Gastroesophageal sphincter (tissue), 4 donors: ENCODE measurements around the gene C5orf63. TPM values are rescaled to one million over a fixed set of nuclear protein-coding genes. Genes with fewer than 3 reads are reported as not detected.
A peak's percentile ranks its signal among the peaks of the same experiment; 100 is the strongest.

Source experiments
- ATAC-seq: fragments of 150-250 bp; one replicate; pipeline ENCODE4 v1.9.1; 2016; ENCODE audit warnings: mild to moderate bottlenecking, moderate library complexity
- H3K27ac ChIP-seq, 4 donors: fragments of 200-600 bp; sonication (generic) in 3 of 4; 1 replicate in 3 of 4; 2 replicates in 1 of 4; pipeline ENCODE4 v1.5.1; 2016 to 2019
- H3K27me3 ChIP-seq: fragments of 200-600 bp; sonication (generic); one replicate; pipeline ENCODE4 v1.5.1; 2019
- H3K36me3 ChIP-seq, 2 donors: fragments of 200-600 bp; sonication (generic); one replicate each; pipeline ENCODE4 v1.5.1; 2019; ENCODE audit warnings: control low read depth in 1 of 2
- H3K4me1 ChIP-seq, 3 donors: fragments of 200-600 bp; sonication (generic); 1 replicate in 2 of 3; 2 replicates in 1 of 3; pipeline ENCODE4 v1.5.1; 2016 to 2019; ENCODE audit warnings: control low read depth in 2 of 3
- H3K4me3 ChIP-seq, 2 donors: fragments of 200-600 bp; sonication (generic); one replicate each; pipeline ENCODE4 v1.5.1; 2019; ENCODE audit warnings: mild to moderate bottlenecking in 1 of 2, moderate library complexity in 1 of 2
- H3K9me3 ChIP-seq, 3 donors: fragments of 200-600 bp; sonication (generic); one replicate each; pipeline ENCODE4 v1.5.1; 2017 to 2019; ENCODE audit warnings: control low read depth in 2 of 3
- CTCF ChIP-seq, 4 experiments: fragments of 200-600 bp in 2 of 4; fragments of 450-650 bp in 2 of 4; sonication (generic) in 1 of 4; IDR thresholded peaks; one replicate each; pipeline ENCODE4 v1.5.1; 2017 to 2019; ENCODE audit warnings: antibody characterized with exemption in 4 of 4, mild to moderate bottlenecking in 2 of 4, moderate library complexity in 2 of 4
- EP300 ChIP-seq: sonication (generic); formaldehyde crosslinking; IDR thresholded peaks from one replicate; pipeline ENCODE4 v1.6.1; 2017; ENCODE audit warnings: antibody characterized with exemption, mild to moderate bottlenecking
- POLR2A ChIP-seq, 2 donors: fragments of 450-650 bp; IDR thresholded peaks; one replicate each; pipeline ENCODE4 v1.6.1; 2017; ENCODE audit warnings: antibody characterized with exemption in 2 of 2, mild to moderate bottlenecking in 2 of 2, moderate library complexity in 1 of 2
- POLR2AphosphoS5 ChIP-seq: sonication (generic); formaldehyde crosslinking; IDR thresholded peaks from one replicate; pipeline ENCODE4 v1.6.1; 2017; ENCODE audit warnings: antibody characterized with exemption
- WGBS, 2 donors: methylation state at CpG; one replicate each; pipeline ENCODE4 v1.1.5; 2018; ENCODE audit warnings: low coverage in 1 of 2; 5-methylcytosine and 5-hydroxymethylcytosine counted together
- total RNA-seq, 4 donors: library from RNA; depleted of rRNA; stranded (reverse); fragments of >200 nt; gene quantifications; one replicate each; pipeline ENCODE4 v1.1.0, GENCODE V29; 2016

C5orf63 gene
- total RNA-seq, 4 donors from 2014 or later: 0.59 to 4.2 (median 2.1) TPM

GRCh38 chr5:127094161-127094814 is 21.0 kb upstream of the C5orf63 start:
- no peak for ATAC-seq
- Histone ChIP-seq H3K36me3 (no peaks in the 10 kb centered on the region), H3K9me3 (no peaks in the 10 kb centered on the region), H3K27ac (no peak overlapping the region), H3K4me3 (no peak overlapping the region), H3K27me3 (no peaks in the 10 kb centered on the region), H3K4me1 (no peaks in the 10 kb centered on the region)
- TF ChIP-seq POLR2A (IDR thresholded peaks at IDR 0.05): no peak
- TF ChIP-seq CTCF (IDR thresholded peaks at IDR 0.05): no peak
- no peak for TF ChIP-seq POLR2AphosphoS5
- no peak for TF ChIP-seq EP300
- 86 to 87% methylated on average over 2 of the region's 2 CpGs for WGBS, 2 donors

- H3K36me3 ChIP-seq: no peaks in the 10 kb centered on the region
- WGBS, 2 donors: 38 to 62% methylated on average over 2 to 3 of the region's 3 CpGs
- H3K4me1 ChIP-seq: no peaks in the 10 kb centered on the region
- H3K4me3 ChIP-seq: no peak overlapping the region
- no peaks in the 10 kb centered on the region for H3K9me3 ChIP-seq
- H3K27ac ChIP-seq: no peak overlapping the region
- H3K27me3 ChIP-seq: peaks cover 4% of the 10 kb centered on the region
- no peak for ATAC-seq
- TF ChIP-seq EP300 (no peak), CTCF (IDR thresholded peaks at IDR 0.05) (no peak), POLR2AphosphoS5 (no peak), POLR2A (IDR thresholded peaks at IDR 0.05) (no peak)
Measured at GRCh38 chr5:127092690-127093089, 19.4 kb upstream of the C5orf63 start.

- Histone ChIP-seq H3K4me3 (no peak overlapping the region), H3K27ac (no peak overlapping the region), H3K9me3 (no peaks in the 10 kb centered on the region), H3K27me3 (peaks cover 5% of the 10 kb centered on the region), H3K4me1 (no peaks in the 10 kb centered on the region), H3K36me3 (no peaks in the 10 kb centered on the region)
- TF ChIP-seq POLR2AphosphoS5 (no peak), EP300 (no peak), CTCF (IDR thresholded peaks at IDR 0.05) (no peak), POLR2A (IDR thresholded peaks at IDR 0.05) (no peak)
- ATAC-seq: no peak
Measured at GRCh38 chr5:127089191-127089590, 15.9 kb upstream of the C5orf63 start.

GRCh38 chr5:127088251-127088650 is 14.9 kb upstream of the C5orf63 start:
- H3K36me3 ChIP-seq: no peaks in the 10 kb centered on the region
- peak; percentile 53 for ATAC-seq
- peaks cover 5% of the 10 kb centered on the region for H3K27me3 ChIP-seq
- H3K9me3 ChIP-seq: no peaks in the 10 kb centered on the region
- no peak overlapping the region for H3K4me3 ChIP-seq
- 78% methylated on average over 1 of the region's 1 CpG; no CpG with 5 or more reads in 1 of the 2 donors for WGBS, 2 donors
- TF ChIP-seq CTCF (IDR thresholded peaks at IDR 0.05) (no peak), EP300 (no peak), POLR2AphosphoS5 (no peak), POLR2A (IDR thresholded peaks at IDR 0.05) (no peak)
- H3K4me1 ChIP-seq: no peaks in the 10 kb centered on the region
- no peak overlapping the region for H3K27ac ChIP-seq

GRCh38 chr5:127086589-127086988 is 13.3 kb upstream of the C5orf63 start:
- ATAC-seq: no peak
- Histone ChIP-seq H3K4me3 (no peak overlapping the region), H3K4me1 (no peaks in the 10 kb centered on the region), H3K27ac (no peak overlapping the region), H3K36me3 (no peaks in the 10 kb centered on the region), H3K27me3 (peaks cover 5% of the 10 kb centered on the region), H3K9me3 (no peaks in the 10 kb centered on the region)
- no peak for TF ChIP-seq POLR2AphosphoS5
- TF ChIP-seq CTCF (IDR thresholded peaks at IDR 0.05): no peak
- TF ChIP-seq POLR2A (IDR thresholded peaks at IDR 0.05): no peak
- no peak for TF ChIP-seq EP300
- 67 to 80% methylated on average over 2 of the region's 2 CpGs for WGBS, 2 donors
